Iris pigment epithelial cell (primary cell): ENCODE data around the gene OR10A5.
A peak's percentile ranks its signal among the peaks of the same experiment; 100 is the strongest.
"Not testable (repeated sequence)": the region's sequence is repeated elsewhere in the genome, so short reads cannot be mapped to it uniquely, and the experiment has no call there.

ENCODE experiments used
- DNase-seq: peaks from one replicate; pipeline ENCODE4 v3.0.0-alpha.2; 2011; ENCODE audit warnings: low read depth

OR10A5 gene, protein sequence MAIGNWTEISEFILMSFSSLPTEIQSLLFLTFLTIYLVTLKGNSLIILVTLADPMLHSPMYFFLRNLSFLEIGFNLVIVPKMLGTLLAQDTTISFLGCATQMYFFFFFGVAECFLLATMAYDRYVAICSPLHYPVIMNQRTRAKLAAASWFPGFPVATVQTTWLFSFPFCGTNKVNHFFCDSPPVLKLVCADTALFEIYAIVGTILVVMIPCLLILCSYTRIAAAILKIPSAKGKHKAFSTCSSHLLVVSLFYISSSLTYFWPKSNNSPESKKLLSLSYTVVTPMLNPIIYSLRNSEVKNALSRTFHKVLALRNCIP

DNA sequence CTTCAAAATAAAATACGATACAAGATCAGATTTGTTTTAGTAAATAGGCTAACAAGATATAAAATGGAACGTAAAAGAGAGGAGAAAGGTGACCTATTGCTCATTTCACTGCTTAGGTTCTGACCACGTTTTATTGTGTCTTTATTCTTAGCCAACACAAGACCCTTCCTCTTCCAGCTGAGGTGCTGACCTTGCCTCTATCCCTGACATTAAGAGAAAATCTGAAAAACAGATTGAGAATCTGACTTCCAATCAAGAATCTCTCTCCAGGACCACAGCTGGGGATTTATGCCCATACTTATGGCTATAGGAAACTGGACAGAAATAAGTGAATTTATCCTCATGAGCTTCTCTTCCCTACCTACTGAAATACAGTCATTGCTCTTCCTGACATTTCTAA lies at the start of gene OR10A5:
Gene OR10A5, plus strand, starts transcription at position 301 of the 400 bp plus-strand sequence. Its CDS starts 0 bp downstream, at position 301.
- no peak for DNase-seq

DNA sequence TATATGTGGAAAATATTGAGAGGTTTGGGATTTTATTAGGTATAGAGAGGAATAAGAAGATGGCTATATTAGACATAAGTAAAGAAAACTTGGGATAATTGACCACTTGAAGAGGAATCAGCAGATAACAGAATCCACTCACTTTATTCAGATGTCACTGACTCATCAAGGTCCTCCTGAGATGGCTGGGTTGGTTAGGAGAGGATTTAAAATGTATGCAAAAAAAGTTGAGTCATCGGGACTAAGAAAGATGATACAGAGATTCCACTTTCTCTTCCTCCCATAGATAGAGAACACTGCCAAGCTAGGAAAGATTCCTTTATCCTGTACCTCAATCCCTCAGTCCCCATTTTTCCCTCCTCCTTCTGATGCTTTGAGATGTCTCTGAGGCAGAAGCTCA lies 46.1 kb upstream of the OR10A5 start, which contains the start of gene OR6A2:
Gene OR6A2, minus strand, starts transcription at position 288 of the 400 bp plus-strand sequence. CDS start 3,981 bp downstream, outside the sequence.
- peak; percentile 58 for DNase-seq

DNA sequence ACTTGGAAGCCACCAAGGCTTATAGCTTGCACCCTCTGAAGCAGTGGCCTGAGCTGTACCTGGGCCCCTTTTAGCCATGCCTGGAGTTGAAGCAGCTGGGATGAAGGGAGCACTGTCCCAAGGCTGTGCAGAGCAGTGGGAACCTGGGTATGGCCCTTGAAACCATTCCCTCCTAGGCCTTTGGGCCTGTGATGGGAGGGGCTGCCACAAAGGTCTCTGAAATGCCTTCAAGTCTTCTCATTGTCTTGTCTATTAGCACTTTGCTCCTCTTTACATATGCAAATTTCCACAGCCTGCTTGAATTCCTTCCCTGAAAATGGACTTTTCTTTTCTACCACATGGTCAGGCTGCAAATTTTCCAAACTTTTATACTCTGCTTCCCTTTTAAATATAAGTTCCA lies 44.4 kb upstream of the OR10A5 start:
- DNase-seq = not testable (repeated sequence)

DNA sequence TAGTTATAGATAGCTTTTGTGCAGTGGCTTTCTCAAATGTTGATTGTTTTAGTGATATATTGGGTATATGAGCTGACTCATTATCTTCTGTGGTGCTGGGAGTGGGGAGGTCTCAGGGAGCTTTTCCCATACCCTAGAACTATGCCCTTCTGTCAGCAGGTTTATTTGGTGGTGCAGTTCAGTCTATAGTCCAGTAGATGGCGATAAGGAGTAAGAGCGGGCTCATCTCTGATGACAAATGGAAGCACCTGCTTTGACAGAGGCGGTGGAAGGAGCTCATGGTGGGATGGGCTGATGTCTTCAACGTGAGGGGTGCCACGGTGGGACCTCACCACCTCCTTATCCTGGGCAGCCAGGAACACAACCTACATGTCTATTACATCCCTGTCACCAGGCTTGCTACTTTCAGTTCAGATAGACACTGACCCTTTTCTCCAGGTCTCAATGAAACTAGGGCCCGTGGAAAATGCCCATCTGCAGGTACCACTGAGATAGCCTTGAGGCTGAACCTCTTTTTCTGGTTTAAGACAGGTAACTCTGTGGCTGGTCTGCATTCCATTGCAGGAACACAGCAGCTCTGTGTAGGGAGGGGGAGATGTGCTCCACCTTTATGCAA lies 33.0 kb upstream of the OR10A5 start:
- DNase-seq = peak; percentile 36

DNA sequence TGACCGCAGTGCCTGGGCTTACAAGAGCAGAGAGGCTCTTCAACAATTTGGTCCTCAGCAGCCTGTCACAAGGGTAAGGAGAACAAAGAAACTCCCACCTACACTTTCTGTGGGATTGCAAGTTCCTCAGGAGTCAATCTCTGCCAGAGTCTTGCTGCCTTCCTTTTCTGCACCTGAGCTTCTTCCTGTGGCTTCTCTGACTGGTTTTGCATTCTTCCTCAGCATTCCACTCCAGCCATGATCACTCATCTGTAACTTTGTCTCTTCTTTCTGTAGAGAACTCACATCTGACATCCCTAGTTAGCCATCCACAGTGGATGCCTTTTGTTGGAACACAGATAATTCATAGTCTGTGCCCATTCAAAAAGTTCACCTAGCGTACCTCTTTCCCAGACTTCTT lies 31.8 kb upstream of the OR10A5 start:
- DNase-seq = no peak

DNA sequence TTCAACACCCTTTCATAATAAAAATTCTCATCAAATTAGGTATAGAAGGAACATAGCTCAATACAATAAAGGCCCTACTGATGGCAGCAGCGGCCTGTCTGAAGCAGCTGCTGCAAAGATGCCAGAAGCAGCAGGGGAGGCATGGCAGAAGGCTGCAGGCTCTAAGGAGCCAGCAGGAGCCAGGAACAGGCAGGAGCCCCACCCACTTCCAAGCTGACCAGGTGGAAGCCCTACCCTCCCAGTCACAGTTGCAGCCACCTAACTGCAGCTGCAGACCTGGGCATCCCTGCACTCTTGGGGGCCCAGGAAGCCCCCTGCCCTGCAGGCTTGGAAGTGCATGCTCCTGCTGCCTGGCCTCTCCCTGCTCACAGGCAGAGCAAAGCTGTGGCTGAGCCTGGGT lies 27.8 kb upstream of the OR10A5 start:
- peak; percentile 3 for DNase-seq

DNA sequence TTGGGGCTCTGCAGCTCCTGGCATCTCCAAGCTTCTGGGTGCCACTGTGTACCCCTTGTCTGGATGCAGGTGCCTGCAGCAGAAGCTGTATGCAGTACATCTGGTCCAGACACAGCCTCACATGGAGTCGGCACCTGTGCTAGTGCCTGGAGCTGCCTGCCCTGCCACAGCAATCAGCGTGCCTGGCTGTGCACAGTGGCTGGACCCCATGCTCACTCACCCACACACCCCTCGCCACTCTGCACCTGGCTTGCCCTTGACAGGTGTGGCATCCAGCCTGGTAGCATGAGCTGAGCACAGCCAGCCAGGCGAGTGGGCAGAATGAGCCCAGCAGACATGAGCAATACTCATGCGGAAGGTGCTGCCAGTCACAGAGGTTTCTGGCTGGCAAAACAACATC lies 26.5 kb upstream of the OR10A5 start:
- no peak for DNase-seq

DNA sequence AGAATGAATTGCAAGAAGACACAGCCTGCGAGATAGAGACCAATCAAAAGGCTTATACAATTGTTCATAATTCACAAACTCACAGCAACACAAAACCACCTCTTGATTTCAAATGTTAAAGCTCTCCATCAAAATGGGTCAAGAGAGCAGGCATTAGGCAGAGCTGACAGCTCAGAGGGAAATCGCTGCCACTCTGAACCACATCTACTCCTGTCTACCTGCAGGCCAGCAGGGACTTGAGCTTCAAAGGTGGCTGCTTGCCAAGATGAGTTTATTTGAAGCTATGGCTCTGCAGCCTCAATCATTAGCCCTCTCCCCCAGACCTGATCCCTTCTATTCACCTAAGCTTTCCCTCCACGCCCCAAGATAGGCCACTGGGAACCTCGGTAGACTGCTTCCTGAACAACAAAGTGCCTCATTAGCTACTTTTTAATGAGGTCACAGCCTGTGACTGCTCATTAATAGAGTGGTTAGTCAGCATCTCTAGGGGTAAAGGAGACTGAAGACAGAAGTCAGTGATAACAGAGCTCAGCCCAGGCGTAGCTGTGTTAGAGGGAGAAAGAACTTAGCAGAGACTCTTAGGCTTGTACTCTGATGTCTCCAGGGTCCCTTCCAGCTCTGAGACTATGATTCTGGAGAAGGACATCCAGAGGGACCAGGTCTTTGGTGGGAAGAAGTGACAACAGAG lies 21.2 kb upstream of the OR10A5 start:
- no peak for DNase-seq

DNA sequence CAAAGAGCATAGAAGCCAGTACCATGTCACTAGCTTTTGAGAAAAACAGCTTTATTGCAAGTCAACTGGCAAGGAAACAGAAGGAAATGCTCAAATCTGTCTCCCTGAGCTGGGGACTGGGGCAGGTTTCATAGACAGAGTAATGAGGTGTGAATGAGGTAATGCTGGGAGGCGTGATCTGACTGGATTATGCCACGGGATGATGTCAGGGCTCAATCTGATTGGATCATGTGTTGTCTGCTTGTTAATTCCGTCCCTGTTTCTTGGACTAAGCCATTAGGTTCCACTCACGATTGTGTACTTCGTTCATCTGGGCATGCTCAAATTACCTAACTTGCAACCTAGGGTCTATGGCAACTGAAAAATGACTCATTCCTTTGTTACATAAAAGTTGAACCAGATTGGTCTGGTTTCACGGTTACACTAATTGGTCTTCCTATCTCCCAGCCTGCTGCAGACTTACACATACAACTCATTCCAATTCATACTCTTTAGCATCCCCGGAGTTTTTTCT lies 20.2 kb upstream of the OR10A5 start:
- DNase-seq = no peak

DNA sequence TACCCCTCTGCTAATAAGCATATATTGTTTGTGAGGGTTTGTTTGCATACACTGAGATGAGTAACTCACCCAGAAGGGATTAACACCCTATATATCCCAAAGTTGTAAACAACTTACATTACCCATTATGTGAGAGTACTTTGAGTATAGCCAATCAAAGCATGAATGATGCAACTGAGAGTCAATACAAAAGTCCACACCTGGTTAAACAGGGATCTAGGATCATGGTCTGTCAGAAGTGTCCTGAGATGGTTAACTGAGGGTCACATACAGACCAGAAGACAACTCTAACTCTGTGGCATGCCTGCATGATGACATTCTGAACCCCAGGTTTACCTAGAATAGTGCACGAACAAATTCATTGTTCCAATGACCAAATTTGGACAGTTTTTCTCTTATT lies 17.4 kb upstream of the OR10A5 start:
- DNase-seq = no peak

DNA sequence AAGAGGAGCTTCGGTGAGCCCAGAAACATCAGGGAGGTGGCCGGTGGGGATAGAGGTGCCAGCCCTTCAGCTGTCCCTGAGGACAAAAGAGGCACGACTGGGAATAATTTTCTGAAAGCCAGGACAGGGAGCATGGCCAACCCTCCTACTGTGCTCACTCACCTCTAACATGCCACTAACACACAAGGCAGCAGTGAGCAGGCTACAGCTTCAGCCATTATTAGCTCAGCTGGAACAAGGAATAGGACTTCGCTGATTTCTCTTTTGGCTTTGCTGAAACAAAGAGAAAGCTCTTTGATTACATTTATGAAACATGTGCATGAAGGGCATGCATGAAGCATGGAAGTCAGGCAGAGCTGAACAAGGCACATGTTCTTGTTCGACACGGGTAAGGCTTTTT lies 12.1 kb upstream of the OR10A5 start:
- DNase-seq = no peak

DNA sequence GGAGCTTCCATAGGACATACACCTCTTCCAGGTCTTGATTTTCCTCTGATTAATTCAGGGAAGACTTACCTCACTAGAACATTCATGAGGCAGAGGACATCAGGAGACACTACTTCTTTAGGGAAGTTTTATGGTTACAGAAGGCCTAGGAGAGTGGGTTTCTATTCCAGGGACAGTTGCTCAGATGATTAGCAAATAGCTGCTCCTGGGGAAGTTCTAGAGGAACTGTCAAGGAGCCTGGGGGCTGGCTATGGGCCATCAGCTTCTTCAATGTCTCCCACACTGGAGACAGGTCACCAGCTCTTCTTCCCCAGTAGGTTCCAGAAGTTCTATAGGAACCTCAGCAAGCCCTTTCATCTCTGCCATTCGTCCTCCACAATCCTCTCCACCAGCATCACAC lies 11.5 kb upstream of the OR10A5 start:
- DNase-seq = no peak

DNA sequence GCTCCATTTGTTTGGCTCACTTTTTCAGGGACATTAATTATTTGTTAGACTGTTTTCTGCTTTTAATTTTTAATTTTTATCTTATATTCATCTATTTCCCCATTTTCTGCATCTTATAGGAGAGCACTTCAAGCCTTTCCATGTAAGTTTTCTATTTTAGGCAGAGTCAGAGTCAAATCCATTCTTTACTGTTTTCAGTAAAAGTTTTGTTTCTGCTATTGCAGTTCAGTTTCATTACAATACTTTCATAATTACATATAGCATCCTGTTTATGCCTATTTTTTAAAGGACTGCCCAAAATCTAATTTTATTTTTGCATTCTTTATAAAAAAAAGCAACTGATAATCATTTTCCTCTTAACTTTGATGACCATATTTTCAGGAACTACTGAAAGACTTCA lies 3.8 kb upstream of the OR10A5 start:
- DNase-seq = no peak

DNA sequence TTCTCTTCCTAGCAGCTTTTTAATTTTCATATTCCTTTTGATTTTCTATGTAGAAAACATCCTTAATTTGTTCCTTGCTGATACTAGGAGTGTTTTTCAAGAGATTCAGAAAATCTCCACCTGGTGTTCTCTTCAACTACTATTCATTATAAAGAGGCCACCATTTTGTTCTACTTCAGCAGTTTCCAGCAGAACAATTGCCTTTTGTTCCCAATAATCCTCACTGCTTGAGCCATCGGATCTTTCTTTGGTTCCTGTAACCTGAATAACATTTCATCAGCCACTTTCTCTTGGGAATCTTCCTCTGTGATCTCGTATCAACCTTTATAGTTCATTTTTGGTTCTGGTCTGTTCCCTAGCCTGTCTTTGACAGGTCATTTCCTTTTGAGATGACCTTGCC lies 1.8 kb upstream of the OR10A5 start:
- no peak for DNase-seq

DNA sequence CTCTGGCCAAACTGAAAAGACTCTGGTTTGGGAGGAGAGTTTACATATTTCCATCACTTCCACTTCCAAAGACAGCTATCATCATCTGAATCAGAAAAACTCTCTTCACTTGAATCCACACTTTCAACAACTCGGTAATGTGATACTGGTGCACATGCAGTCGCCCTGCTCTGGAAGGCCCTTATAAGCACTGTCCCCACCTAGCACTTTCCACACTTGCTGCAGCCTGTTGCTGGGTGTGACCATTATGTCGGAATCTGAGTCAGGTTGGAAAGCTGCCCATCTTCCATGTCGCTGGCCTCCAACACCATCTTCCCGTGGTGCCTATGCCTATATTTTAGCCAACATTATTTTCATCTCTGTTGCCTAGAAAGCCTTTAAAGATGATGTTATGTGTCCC lies 1.1 kb upstream of the OR10A5 start:
- DNase-seq = no peak

DNA sequence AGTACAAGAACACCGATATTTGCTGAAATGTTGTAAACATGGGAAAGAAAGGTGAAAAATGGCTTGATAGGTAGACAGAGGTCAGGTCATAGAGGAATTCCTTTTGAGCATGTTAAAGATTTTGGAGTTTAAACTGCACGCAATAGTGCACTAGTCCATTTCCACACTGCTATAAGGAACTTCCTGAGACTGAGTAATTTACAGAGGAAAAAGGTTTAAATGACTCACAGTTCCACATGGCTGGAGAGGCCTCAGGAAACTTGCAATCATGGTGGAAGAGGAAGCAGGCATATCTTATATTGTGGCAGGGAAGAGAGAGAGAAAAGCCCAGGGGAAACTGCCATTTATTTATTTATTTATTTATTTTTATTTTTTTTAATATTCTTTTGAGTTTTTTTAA lies 5.0 kb downstream of the OR10A5 start:
- DNase-seq = no peak

DNA sequence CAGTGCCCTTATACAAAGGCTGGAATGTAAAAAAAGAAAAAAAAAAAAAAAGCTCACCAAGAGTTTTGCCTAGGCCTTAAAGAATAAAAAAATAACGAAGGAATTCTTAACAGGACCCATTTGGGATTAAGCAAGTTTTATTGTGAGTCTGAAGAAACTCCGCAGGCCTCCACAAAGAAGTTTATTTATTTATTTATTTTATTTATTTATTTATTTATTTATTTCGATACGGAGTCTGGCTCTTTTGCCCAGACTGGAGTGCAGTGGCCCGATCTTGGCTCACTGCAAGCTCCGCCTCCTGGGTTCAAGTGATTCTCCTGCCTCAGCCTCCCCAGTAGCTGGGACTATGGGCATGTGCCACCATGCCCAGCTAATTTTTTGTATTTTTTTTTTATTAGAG lies 9.3 kb downstream of the OR10A5 start:
- not testable (repeated sequence) for DNase-seq

DNA sequence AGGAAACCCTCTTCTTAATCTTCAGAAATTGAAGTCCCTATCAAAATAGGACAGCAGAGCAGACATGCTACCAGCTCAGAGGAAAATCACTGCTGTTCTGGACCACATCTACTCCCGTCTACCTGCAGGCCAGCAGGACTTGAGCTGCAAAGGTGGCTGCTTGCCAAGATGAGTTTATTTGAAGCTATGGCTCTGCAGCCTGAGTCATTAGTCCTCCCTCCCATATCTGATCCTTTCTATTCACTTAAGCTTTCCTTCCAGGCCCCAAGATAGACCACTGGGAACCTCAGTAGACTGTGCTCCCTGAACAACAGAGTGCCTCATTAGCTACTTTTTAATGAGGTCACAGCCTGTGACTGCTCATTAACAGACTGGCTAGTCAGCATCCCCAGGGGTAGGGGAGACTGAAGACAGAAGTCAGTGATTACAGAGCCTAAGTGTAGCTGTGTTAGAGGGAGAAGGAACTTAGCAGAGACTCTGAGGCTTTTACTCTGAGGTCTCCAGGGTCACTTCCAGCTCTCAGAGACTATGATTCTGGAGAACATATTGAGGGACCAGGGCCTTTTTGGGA lies 10.6 kb downstream of the OR10A5 start:
- DNase-seq = peak; percentile 67

DNA sequence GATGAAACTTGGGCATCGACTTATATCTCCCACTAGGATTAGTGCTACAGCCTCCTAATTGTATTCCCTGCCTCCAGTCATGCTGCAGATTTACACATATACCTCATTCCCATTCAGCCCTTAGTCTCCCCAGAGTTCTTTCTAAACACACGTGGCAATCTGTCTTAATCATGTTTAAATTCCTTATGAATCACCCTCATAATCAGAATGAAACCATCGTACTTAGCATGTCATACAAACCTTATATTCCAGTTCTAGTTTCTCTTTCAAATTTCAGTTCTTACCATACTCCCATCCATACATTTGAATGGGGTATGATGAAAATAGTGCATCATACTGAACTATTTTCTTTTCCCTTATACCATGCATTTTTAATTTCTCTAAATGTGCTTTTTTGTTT lies 11.4 kb downstream of the OR10A5 start:
- DNase-seq = peak; percentile 26

DNA sequence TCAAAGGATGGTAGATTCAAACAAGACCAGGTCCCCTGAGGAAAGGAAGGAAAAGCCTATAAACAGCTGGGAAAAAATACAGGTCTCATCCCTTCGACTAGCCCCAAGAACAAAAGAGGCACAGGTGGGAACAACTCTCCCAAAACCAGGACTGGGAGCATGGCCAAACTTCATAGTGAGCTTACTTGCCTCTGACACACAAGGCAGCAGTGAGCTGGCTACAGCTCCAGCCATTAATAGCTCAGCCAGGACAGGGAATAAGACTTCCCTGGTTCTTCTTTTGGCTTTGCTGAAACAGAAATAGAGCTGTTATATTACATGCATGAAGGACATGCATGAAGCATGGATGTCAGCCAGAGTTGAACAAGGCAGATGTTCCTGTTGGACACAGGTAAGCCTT lies 17.5 kb downstream of the OR10A5 start, which contains the start of gene OR10A2:
Gene OR10A2, plus strand, starts transcription at position 97 of the 400 bp plus-strand sequence. CDS start 6,698 bp downstream, outside the sequence.
- DNase-seq = peak; percentile 11

DNA sequence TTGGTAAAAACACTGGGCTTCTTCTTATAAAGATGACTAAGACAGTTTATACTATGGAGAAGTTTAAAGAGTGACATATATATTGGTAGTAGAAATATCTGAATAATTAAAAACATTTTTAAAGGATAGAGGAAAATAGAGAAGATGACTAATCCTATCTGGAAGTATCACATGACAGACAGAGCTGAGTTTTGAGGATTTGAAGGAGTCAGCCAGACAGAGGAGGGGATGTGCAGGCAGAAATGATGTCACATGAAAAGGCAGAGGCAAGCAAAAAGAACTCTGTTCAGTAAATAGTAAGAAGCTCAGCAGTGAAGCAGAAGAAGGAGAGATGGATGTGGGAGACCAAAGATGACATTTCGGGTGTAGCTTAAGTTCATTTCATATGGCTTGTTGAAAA lies 19.0 kb downstream of the OR10A5 start:
- peak; percentile 42 for DNase-seq

DNA sequence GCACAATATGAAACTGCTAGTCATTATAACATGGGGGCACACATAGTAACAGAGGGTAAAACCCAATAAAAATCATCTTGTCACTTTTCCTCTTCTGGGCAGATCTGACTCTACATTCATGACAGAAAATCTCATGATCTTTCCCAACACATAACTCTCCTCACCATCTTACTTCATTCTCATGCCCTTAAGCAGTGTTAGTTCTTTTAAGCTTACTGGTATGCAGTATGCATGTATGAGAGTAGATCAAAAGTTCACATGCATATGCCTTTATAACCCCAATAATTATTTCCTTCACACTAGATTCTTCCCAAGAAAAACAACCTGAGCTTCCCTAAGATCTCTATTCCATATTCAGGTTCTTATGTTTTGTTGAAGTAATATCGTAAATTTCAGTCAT lies 25.8 kb downstream of the OR10A5 start:
- DNase-seq = no peak
